HepG2 (cell line): ENCODE results near the gene ZNF581. TPM values are rescaled to one million over a fixed set of nuclear protein-coding genes. Genes with fewer than 3 reads are reported as not detected.
A peak's percentile ranks its signal among the peaks of the same experiment; 100 is the strongest.

Source experiments
- BRD4 ChIP-seq: sonication (generic); formaldehyde crosslinking; IDR thresholded peaks from 2 replicates; pipeline ENCODE4 v1.4.0; 2020; ENCODE audit warnings: missing genetic modification reagents
- CERS6 ChIP-seq: sonication (generic); formaldehyde crosslinking; IDR thresholded peaks from 2 replicates; pipeline ENCODE4 v1.5.0; 2020; ENCODE audit warnings: missing genetic modification reagents
- DMTF1 ChIP-seq: sonication (generic); formaldehyde crosslinking; IDR thresholded peaks from 2 replicates; pipeline ENCODE4 v1.4.0; 2020; ENCODE audit warnings: mild to moderate bottlenecking, missing genetic modification reagents
- ELF3 ChIP-seq: IDR thresholded peaks from 2 replicates; pipeline ENCODE4 v1.6.1; 2016; ENCODE audit warnings: missing genetic modification reagents, missing compliant biosample characterization
- FOXK2 ChIP-seq: fragments of 450-650 bp; IDR thresholded peaks from 2 replicates; pipeline ENCODE4 v1.6.1; 2016
- HNRNPK ChIP-seq: fragments of 200-400 bp; formaldehyde crosslinking; IDR thresholded peaks from 2 replicates; pipeline ENCODE4 v1.6.1; 2018; ENCODE audit warnings: low read length, low read depth, moderate library complexity, mild to moderate bottlenecking; ENCODE audit not compliant: poor library complexity, severe bottlenecking
- KLF12 ChIP-seq: sonication (generic); formaldehyde crosslinking; IDR thresholded peaks from 2 replicates; pipeline ENCODE4 v1.4.0; 2020; ENCODE audit warnings: missing genetic modification reagents, borderline replicate concordance
- KLF6 ChIP-seq: IDR thresholded peaks from 2 replicates; pipeline ENCODE4 v1.8.0; 2016; ENCODE audit warnings: missing biosample characterization, missing genetic modification reagents
- MIER3 ChIP-seq: IDR thresholded peaks from 2 replicates; pipeline ENCODE4 v1.6.1; 2016; ENCODE audit warnings: missing compliant biosample characterization, borderline replicate concordance
- MIXL1 ChIP-seq: IDR thresholded peaks from 2 replicates; pipeline ENCODE4 v1.6.1; 2016
- NR2F2 ChIP-seq: IDR thresholded peaks from 2 replicates; pipeline ENCODE4 v1.6.1; 2012; ENCODE audit warnings: low read depth, inconsistent platforms, borderline replicate concordance
- PHF21A ChIP-seq: sonication (generic); formaldehyde crosslinking; IDR thresholded peaks from 2 replicates; pipeline ENCODE4 v1.5.0; 2020; ENCODE audit warnings: mild to moderate bottlenecking, missing genetic modification reagents
- PLSCR1 ChIP-seq: sonication (generic); formaldehyde crosslinking; IDR thresholded peaks from 2 replicates; pipeline ENCODE4 v1.5.0; 2020; ENCODE audit warnings: missing genetic modification reagents, mild to moderate bottlenecking, borderline replicate concordance
- SIX1 ChIP-seq: sonication (generic); formaldehyde crosslinking; IDR thresholded peaks from 2 replicates; pipeline ENCODE4 v1.4.0; 2020; ENCODE audit warnings: missing genetic modification reagents, borderline replicate concordance
- SRSF9 ChIP-seq: fragments of 200-400 bp; formaldehyde crosslinking; IDR thresholded peaks from 2 replicates; pipeline ENCODE4 v1.6.1; 2018; ENCODE audit warnings: borderline replicate concordance, mild to moderate bottlenecking, low read depth, low read length; ENCODE audit not compliant: insufficient read depth, poor library complexity, severe bottlenecking
- TFDP2 ChIP-seq: sonication (generic); formaldehyde crosslinking; IDR thresholded peaks from 2 replicates; pipeline ENCODE4 v1.4.0; 2020; ENCODE audit warnings: missing genetic modification reagents
- ZNF143 ChIP-seq: sonication (generic); formaldehyde crosslinking; IDR thresholded peaks from 2 replicates; pipeline ENCODE4 v1.4.0; 2020; ENCODE audit warnings: missing genetic modification reagents
- ZNF34 ChIP-seq: sonication (generic); formaldehyde crosslinking; IDR thresholded peaks from 2 replicates; pipeline ENCODE4 v1.4.0; 2020; ENCODE audit warnings: mild to moderate bottlenecking, missing genetic modification reagents, borderline replicate concordance
- ZNF430 ChIP-seq: sonication (generic); formaldehyde crosslinking; IDR thresholded peaks from 2 replicates; pipeline ENCODE4 v1.9.0; 2021; ENCODE audit warnings: mild to moderate bottlenecking, missing genetic modification reagents
- ZNF44 ChIP-seq: sonication (generic); formaldehyde crosslinking; IDR thresholded peaks from 2 replicates; pipeline ENCODE4 v1.5.1; 2020; ENCODE audit warnings: mild to moderate bottlenecking, missing genetic modification reagents
- ZNF567 ChIP-seq: sonication (generic); formaldehyde crosslinking; IDR thresholded peaks from 2 replicates; pipeline ENCODE4 v1.8.1; 2023; ENCODE audit warnings: mild to moderate bottlenecking, missing genetic modification reagents, borderline replicate concordance
- ZNF619 ChIP-seq: sonication (generic); formaldehyde crosslinking; IDR thresholded peaks from 2 replicates; pipeline ENCODE4 v1.4.0; 2020; ENCODE audit warnings: mild to moderate bottlenecking, missing genetic modification reagents
- ZNF883 ChIP-seq: sonication (generic); formaldehyde crosslinking; IDR thresholded peaks from 2 replicates; pipeline ENCODE4 v1.5.1; 2020; ENCODE audit warnings: mild to moderate bottlenecking, missing genetic modification reagents; ENCODE audit errors: not compliant biosample characterization
- polyA plus RNA-seq, 8 experiments: library from polyadenylated mRNA; depleted of rRNA in 3 of 8; stranded (reverse) in 7 of 8; unstranded in 1 of 8; fragments of >200 nt; fragmentation: Illumina TruSeq in 4 of 8; extraction: Trizol in 4 of 8; gene quantifications; 2 replicates each; pipeline versions ENCODE4 v1.2.1 to v1.2.3, GENCODE V29; 2011 to 2016; ENCODE audit warnings: low read depth in 4 of 8, missing spikeins in 1 of 8, mixed read lengths in 1 of 8; ENCODE audit not compliant: insufficient read depth in 1 of 8
- total RNA-seq, 5 experiments: library from RNA; depleted of rRNA; stranded (reverse); fragments of >200 nt; fragmentation: Illumina TruSeq; extraction: Trizol; gene quantifications; 2 replicates each; pipeline ENCODE4 v1.2.3, GENCODE V29; 2016; ENCODE audit warnings: low read depth in 1 of 5

Gene ZNF581
- total and polyA plus RNA-seq, 2 of the 13 experiments (the other 11 are each of a cell fraction or from before 2014, with no cell fraction given): 19.6 to 49.5 TPM

GRCh38 chr19:55599842-55600661 lies 43.4 kb upstream of the ZNF581 start, which contains the start of gene ZNF524 (continued):
- TF ChIP-seq HNRNPK: peak; percentile 73
- TF ChIP-seq ZNF44 (CRISPR knock-in tag): 0 out of 2 replicates have a peak, but pooled peaks have one; percentile 71
- TF ChIP-seq ZNF143: peak; percentile 56
- no peak for TF ChIP-seq BRD4 (CRISPR knock-in tag)
- TF ChIP-seq NR2F2: peak; percentile 20; the same call in 1 of the 2 replicates
- TF ChIP-seq PLSCR1 (CRISPR knock-in tag): no peak
- TF ChIP-seq ELF3 (CRISPR knock-in tag): no peak
- TF ChIP-seq KLF12 (CRISPR knock-in tag): peak; percentile 94; the same call in 1 of the 2 replicates
- no peak; the same call in 1 of the 2 replicates for TF ChIP-seq KLF6 (CRISPR knock-in tag)
- no peak for TF ChIP-seq ZNF883 (CRISPR knock-in tag)
- TF ChIP-seq MIER3 (CRISPR knock-in tag): no peak
- TF ChIP-seq DMTF1: no peak
- TF ChIP-seq MIXL1 (CRISPR knock-in tag): peak; percentile 69
- TF ChIP-seq ZNF430 (CRISPR knock-in tag): peak; percentile 82
- no peak for TF ChIP-seq SRSF9
- TF ChIP-seq ZNF619 (CRISPR knock-in tag): no peak
- peak; percentile 94 for TF ChIP-seq TFDP2 (CRISPR knock-in tag)
- no peak for TF ChIP-seq FOXK2
- TF ChIP-seq SIX1 (CRISPR knock-in tag): no peak
- TF ChIP-seq ZNF34 (CRISPR knock-in tag): 0 out of 2 replicates have a peak, but pooled peaks have one; percentile 4
- TF ChIP-seq CERS6: no peak
- TF ChIP-seq PHF21A (CRISPR knock-in tag): no peak
- 0 out of 2 replicates have a peak, but pooled peaks have one; percentile 36 for TF ChIP-seq ZNF567 (CRISPR knock-in tag)
